Fibroblast of villous mesenchyme (primary cell): ENCODE results near the gene DPH7. TPM values are rescaled to one million over a fixed set of nuclear protein-coding genes. Genes with fewer than 3 reads are reported as not detected.
"Not testable (repeated sequence)": the region's sequence is repeated elsewhere in the genome, so short reads cannot be mapped to it uniquely, and the experiment has no call there.

Source experiments
- DNase-seq: peaks from one replicate; pipeline ENCODE4 v3.0.0-alpha.2; 2010; ENCODE audit warnings: low read depth
- H3K4me3 ChIP-seq: 2 replicates; pipeline ENCODE4 v1.5.1; 2011; ENCODE audit warnings: low read depth, mild to moderate bottlenecking, low read length
- CTCF ChIP-seq: IDR thresholded peaks from 2 replicates; pipeline ENCODE4 v1.5.1; 2012; ENCODE audit warnings: low read depth, mild to moderate bottlenecking, low read length; ENCODE audit not compliant: insufficient read depth
- total RNA-seq: library from RNA; depleted of rRNA; stranded (reverse); fragments of >200 nt; gene quantifications from 2 replicates; pipeline ENCODE4 v1.2.3, GENCODE V29; 2012

Gene DPH7
- total RNA-seq, 1 donor, result 22.0 TPM

DNA sequence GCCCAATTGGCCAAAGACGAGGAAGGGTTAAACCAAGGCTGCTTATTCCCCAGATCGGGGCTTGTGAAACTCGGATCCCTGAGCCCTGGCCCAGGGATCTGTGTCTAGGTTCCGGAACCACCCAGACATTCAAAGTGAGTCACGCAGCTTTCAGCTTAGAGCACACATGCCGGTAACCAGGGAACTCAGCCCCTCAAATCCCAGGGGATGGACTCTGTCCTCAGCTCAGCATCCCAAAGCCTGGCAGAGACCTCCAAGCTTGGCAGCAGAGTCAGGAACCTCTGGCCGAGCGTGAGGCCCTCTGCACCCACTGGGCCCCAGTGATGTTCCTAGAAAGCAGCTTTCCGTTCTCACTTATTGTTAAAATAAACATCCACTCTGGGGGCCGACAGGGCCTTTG is 33.6 kb downstream of the DPH7 start:
- no peak overlapping the region for H3K4me3 ChIP-seq
- DNase-seq, result peak; percentile 64
- no peak for TF ChIP-seq CTCF

GRCh38 chr9:137544176-137544760 is 34.5 kb downstream of the DPH7 start:
- peak; percentile 73 for DNase-seq
- no peak overlapping the region for H3K4me3 ChIP-seq
- TF ChIP-seq CTCF, result no peak

GRCh38 chr9:137543237-137543963 is 35.3 kb downstream of the DPH7 start:
- no peak overlapping the region for H3K4me3 ChIP-seq
- no peak for TF ChIP-seq CTCF
- DNase-seq, result no peak

- no peak overlapping the region for H3K4me3 ChIP-seq
- no peak for DNase-seq
- TF ChIP-seq CTCF, result no peak
These were observed 36.2 kb downstream of the DPH7 start for GRCh38 chr9:137542486-137542885.

DNA sequence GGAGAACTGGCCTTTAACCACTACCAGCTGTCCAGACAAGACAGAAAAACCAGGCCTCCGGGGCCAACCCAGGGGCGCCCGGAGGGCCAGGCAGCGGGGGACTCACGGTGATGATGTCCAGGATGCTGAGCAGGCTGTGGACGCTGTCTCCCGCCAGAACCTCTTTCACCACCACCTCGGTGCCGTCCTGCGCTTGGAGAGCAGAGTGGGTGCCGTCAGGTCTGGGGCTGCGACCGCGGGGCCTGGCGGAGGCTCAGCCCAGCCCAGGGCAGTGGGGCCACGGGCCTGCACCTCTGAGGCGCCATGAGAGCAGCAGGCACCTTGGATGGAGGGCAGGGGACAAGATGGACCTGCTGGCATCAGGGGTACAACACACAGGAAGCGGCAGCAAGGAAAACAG is 38.2 kb downstream of the DPH7 start:
- H3K4me3 ChIP-seq, result no peak overlapping the region
- DNase-seq, result no peak
- TF ChIP-seq CTCF, result no peak

GRCh38 chr9:137538058-137538457 is 40.7 kb downstream of the DPH7 start:
- DNase-seq, result no peak
- no peak overlapping the region for H3K4me3 ChIP-seq
- no peak for TF ChIP-seq CTCF

GRCh38 chr9:137536594-137537131 is 42.1 kb downstream of the DPH7 start:
- not testable (repeated sequence) for DNase-seq, H3K4me3 ChIP-seq
